Upper lobe of left lung (tissue), 4 donors: ENCODE measurements around the gene DMD.

ENCODE experiments used
- CTCF ChIP-seq, 6 experiments: fragments of 450-650 bp in 4 of 6; fragments of 200-600 bp in 2 of 6; sonication (generic) in 2 of 6; IDR thresholded peaks; one replicate each; pipeline ENCODE4 v1.5.1; 2016 to 2019; ENCODE audit warnings: antibody characterized with exemption in 6 of 6
- EP300 ChIP-seq, 4 donors: sonication (generic); formaldehyde crosslinking; IDR thresholded peaks; one replicate each; pipeline ENCODE4 v1.5.1; 2017; ENCODE audit warnings: antibody characterized with exemption in 4 of 4, control low read depth in 2 of 4
- POLR2AphosphoS5 ChIP-seq, 2 donors: sonication (generic); formaldehyde crosslinking; IDR thresholded peaks; one replicate each; pipeline ENCODE4 v1.5.1; 2017; ENCODE audit warnings: antibody characterized with exemption in 2 of 2

- no peak for TF ChIP-seq CTCF (IDR thresholded peaks at IDR 0.05)
- no peak for TF ChIP-seq POLR2AphosphoS5 (IDR thresholded peaks at IDR 0.05)
- TF ChIP-seq EP300 (IDR thresholded peaks at IDR 0.05): no peak
Measured at GRCh38 chrX:31931225-31931624, 1280.1 kb downstream of the DMD start.
